Left lobe of liver (tissue), 2 donors: Measurements from ENCODE around the gene ACD. TPM values are rescaled to one million over a fixed set of nuclear protein-coding genes. Genes with fewer than 3 reads are reported as not detected.
A peak's percentile ranks its signal among the peaks of the same experiment; 100 is the strongest.

Experiments
- ATAC-seq: fragments of 200-7000 bp; cut with Tn5 transposase; one replicate; pipeline ENCODE4 v1.9.1; 2020; ENCODE audit warnings: mild to moderate bottlenecking, moderate library complexity
- DNase-seq: peaks from one replicate; pipeline ENCODE4 v3.0.0-alpha.2; 2020; ENCODE audit warnings: low spot score
- total RNA-seq: library from RNA; stranded (reverse); gene quantifications from one replicate; pipeline ENCODE4 v1.2.1, GENCODE V29; 2021
- donor health status: DM: no; HTN: no; CAD: no; lungs with moderate emphysema.
- donor health status: DM: no; HTN: yes; CAD: no.

Gene ACD
- total RNA-seq, 1 donor from 2014 or later, result 5.0 TPM

DNA sequence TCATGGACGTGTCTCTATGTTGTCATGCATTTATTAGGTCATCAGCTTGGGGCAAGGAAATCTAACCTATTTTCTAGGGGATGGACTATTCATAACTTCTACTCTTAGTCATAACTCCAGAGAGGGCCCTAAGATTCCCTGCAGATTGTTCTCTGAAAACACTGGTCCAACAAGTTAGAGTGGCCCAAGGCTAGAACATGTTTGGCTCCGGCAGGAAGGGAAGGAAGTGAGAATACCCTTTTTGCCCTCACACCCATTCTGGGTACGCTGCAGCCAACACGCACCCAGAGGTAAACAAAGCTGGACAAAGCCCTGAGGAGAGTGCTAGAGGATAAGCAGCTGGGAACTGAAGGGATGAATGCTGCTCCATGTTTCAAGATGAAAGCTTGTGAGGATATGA, 16.5 kb upstream of the ACD start:
- ATAC-seq (no peak), DNase-seq (no peak)

DNA sequence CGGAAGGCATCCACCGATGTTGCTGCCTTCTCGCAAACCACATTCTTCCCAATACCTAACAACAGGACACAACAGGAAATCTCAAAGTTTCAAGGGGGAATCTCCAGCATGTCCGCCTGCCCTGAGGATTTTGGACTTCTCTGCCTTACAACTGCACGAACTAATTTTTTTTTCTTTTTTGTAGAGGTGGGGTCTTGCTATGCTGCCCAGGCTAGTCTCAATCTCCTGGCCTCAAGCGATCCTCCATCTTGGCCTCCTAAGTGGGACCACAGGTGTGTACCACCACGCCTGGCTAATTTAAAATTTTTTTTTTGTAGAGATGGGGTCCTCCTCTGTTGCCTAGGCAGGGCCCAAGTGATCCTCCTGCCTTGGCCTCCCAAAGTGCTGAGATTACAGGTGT, 15.9 kb upstream of the ACD start:
- no peak for DNase-seq
- ATAC-seq, result no peak

DNA sequence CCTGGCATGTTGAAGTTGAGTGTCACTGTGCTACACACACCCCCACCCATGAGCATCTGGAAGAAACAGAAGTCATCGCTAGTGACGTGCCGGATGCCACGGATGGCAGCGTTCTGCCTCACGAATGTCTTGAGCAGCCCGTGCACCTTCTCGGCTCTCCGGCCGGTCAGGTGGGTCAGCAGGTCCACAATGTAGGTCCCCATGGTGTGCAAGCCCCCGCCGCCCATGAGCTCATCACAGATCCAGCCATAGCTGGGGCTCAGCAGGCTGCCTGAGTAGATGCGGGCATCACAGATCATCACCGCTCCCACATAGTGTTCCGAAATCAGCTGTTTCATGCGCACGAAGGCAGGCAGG, 15.5 kb upstream of the ACD start:
- DNase-seq (no peak), ATAC-seq (no peak)

DNA sequence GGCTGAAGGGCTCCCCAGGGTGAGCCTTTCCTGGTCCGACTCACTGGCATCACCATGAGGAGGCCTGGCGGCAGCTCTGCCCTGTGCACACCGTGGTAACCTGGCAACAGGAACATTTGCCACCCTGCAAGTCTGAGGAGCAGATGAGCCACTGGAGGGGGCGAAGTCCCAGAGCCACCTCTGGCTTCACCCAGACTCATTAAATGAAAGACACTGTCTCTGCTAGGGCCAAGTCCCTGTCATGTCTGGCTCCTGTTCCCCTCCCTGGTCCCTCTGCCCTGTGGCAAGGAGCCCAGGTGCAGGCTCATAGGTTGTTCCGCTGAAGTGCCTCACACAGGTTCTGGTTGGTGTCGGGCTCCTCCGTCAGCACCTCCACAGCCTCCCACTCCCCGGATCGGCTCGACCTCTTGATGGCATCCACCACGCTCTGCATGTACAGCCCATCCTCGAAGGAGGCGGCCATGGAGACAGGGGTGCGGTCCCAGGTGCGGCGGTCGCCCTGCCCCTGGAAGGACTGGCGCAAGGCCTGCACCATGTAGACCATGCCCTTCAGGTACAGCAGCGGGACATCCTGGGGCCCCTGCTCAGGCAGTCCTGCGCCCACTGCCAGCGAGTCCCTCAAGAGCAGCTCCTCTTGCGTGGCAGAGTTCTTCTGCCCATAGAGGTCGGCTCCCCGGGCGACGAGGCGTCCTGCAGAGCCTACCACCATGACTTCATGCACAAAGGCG, 15.0 kb upstream of the ACD start:
- ATAC-seq (peak; percentile 60), DNase-seq (peak; percentile 81)

DNA sequence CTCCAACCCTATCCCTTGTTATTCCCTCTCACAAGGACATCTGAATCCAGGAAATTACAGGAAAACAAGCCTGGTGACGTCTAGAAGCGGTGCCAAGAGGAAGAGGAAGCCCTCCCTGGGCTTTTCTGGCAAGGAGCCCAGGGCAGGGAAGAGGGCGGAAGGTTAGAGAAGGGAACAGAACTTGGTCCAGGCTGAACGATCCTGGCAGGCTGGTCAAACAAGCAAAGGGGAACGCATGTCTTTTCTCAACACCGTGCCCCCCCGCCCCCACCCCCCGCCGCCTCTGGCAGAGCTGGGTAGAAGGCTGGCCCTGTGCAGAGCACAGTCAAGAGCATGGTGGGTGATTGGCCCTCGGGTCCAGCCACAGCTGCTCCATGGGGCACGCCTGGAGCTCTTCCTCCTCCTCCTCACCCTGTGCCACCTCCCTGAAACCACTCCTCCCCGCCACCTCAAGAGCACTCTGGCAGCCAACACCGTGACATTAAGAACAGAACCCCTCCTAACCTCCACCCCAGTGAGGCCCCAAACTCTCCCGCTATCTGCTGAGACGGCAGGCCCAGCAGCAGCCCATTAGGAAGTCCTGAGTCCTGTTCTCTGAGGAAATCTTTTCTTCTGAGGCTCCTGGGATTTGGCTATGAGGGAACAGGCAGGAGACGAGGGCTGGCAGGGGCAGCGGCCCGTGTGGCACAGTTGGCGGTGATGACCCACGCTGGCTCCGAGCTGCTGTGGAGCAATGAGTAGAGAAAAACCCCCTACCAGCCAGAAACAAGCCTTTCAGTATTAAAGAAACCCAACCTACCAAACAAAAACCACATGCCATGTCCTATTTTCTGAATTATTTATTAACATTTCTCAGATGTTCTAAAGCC, 13.9 kb upstream of the ACD start:
- ATAC-seq, result peak; percentile 64

DNA sequence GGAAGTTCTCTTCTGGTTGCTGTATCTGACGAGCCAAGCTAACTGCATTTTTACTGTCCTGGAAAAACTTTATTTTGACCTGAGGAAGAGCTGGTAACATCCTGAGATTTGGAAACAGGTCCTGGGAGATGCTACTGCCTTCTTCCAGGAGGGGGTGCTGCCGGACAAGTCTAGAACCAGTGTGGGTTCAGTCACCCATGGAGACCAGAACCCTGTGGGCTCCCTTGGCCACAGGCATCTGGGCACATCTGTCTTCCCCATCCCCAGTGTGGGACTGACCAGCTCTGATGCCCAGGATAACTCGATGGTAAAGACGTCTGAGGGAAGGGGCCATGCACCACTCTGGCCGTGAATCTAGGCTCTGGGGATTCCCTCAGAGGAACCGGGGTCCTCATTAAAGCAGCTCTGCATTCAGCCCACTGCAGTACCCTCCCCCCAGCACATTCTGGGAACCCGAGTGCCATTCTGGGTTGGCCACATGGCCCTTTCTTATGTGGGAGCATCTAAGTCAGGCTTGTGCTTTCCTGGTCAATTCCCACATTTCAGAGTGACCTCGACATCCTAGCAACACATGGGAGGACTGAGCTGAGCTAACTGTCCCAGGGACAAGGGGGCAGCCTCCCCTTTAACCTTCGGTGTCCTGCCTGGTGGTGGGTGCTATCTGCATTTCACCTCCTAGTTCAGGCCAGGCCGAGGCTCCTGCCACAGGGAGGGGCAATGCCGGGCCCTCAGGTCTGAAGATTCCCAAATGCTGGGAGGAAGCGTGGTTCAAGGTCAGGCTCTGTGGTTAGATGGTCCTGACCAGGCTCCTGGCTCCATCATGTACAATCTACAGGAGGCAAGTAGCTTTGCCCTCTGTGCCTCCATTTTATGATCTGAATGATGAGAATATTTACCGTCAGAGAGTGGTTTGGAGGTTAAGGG, 12.9 kb upstream of the ACD start:
- ATAC-seq (peak; percentile 50), DNase-seq (peak; percentile 77)

More for the DNA sequence above, 13.9 kb upstream of the ACD start:
- DNase-seq, result peak; percentile 92

DNA sequence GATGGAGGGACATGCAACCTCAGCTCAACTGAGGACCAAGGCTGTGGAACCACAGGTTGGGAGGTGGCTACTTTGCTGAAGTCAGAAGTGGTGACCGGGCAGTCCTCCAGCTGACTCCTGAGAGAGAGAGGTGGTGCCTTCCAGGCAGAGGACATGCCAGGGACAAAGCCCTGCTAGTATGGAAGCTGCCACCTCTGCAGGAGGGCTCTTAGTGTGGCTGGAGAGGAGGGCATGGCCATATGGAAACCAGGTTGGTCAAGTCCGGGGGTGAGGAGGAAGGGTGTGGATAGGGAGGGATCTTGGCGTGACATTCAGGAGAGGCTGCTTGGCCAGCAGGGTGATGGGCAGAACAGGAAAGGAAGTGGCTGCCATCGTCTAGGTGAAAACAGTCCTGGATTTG, 12.2 kb upstream of the ACD start:
- ATAC-seq (peak; percentile 19), DNase-seq (peak; percentile 76)

DNA sequence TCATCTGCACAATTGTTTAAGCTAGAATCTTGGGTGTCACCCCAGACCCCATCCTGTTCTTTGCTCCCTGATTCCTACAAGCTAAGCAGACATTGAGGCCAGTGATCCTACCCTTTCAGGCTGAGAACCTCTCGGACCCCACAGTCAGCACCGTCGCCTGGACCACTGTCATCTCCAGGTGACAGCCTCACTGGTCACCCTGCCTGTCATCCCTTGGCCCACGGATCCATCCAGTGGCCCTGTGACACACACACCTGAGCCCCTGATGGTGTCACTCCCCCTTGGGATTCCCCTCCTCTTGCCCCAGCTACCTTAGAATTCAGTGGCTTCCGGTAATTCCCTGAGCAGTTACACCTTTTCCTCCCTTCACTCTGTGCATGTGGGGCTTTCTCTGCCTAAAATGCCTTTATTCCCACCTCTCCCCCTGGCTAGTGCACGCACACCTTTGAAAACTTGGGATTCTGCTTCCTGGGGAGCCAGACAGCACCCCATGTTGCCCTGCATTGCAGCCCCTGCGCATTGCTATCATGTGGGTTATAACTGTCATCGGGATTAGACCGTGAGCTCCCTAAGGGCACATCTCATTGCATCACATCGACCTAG, 9.5 kb upstream of the ACD start:
- DNase-seq (no peak), ATAC-seq (no peak)

DNA sequence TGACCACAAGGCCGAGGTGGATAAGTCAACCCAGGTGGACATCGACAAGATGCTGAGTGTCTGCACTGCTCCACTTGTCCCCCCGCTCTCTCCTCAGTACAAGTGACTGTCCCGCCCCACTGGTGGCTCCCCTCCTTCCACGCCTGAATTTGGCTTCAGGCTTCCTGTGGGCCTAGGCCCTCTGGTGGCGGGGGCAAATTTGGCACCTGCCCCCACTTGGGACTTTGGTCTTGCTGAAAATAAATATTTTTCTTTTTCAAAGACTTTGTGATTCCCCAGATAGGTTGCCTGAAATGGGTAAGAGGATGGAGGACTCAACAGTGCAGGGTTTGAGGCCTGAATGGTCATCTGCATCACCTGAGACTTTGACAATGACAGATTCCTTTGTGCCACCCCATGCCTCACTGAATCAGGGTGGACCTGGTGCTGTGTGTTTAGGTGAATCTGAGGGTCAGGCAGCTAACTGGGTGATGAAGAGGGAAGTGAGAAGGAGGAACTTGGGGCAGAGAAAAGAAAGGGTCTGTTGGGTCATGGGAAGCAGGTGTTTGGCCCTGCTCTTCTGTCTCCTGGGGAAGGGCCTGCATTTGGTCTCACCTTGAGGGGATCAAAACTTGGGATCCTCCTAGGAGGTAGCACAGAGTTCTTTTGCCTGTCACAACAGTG, 8.6 kb upstream of the ACD start:
- ATAC-seq (no peak), DNase-seq (no peak)

DNA sequence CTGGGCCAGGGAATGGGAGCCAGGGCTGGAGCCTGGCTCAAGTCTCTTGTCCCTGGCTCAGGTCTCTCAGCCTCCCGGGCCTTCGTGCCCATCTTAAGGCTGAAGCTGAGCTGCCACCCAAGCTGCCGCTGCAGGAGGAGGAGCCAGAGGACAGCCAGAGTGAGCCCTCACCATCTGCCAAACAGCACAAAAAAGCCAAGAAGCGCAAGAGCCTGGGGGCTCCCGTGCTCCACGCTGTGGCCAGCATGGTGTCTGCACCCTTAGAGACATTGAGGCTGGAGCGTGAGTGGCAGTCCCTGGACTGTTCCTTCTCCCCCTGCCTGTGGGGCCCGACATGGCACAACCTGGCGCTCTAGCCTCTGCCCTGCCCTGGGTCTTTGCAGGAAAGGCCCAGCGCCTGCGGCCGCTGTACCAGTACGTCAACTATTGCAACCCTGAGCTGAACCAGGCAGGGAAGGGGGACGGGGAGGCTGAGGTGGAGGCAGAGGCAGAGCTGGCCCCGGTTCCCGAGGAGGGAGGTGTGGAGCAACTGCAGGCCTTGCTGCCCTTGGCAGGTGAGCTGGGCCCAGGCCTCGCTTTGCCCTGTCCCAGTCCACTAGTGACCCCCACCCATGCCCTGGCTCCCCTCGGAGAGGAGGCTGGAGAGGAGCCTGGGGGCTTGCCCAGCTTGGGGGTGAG, 7.9 kb upstream of the ACD start:
- DNase-seq, result peak; percentile 89
- peak; percentile 71 for ATAC-seq

DNA sequence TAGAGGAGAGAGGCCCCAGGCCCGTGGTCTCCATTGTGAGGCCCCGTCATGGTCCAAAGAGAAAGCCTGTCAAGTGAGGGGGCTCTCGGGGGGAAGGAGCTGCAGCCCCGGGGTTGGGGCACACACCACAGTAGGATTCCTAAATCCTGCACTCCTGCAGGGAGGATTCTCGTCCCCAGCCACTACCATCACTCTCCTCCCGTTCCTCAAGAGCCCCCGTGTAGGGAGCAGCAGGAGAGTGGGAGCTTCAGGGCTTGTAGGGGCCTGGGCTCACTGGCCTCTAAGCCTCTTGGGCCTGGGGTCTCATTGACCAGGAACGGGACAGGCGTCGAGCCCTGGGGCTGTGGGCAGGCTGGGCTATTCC, 7.4 kb upstream of the ACD start:
- no peak for DNase-seq
- ATAC-seq, result no peak

DNA sequence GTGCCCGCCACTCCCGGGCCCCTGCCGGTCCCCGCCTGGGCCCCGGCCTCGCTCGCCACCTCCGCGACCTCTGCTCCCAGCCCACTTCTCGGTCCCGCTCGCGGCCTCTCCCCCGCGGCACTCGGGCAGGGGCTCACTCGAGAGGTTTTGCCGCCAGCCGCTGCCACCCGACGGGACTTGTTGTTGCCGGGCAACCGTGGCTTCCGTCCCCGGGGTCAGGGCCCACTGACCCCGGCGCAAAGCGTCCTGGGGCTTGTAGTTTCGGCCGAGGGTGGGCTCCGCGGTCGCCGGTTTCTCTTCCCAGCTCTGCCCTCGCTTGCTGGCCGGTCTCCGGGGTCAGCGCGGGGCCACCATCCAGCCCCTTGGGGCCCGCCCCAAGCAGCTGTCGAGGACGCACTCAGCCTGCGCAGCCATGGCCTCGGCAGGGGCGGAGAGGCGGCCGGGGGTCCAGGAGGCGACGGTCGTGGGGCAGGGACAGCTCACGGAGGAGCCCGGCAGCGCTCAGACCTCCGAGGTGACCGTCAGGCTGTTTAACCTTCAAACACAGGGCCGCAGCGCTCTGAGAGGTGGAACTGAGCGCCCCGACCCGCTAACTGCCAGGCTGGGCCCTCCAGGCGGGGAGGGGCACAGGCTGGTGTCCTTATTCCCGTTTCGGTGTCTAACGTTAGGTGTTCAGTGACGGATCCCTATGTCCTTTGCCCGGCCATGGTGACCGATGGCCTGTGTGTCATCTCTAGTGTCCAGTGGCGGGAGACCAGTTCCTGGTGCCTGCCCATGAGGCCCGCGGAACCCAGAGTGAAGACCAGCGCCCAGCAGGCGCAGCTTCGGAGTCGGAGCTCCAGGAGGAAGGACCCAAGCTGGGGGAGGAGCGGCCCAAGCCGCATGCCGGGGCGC, 6.7 kb upstream of the ACD start, which contains the start of the genes C16orf86 and ENKD1:
Gene C16orf86, plus strand, starts transcription at position 256 of the 894 bp plus-strand sequence. Its CDS starts 157 bp downstream, at position 413.
Gene ENKD1, minus strand, starts transcription at position 192 of the 894 bp plus-strand sequence. CDS start 308 bp downstream, outside the sequence.
- DNase-seq (peak; percentile 91), ATAC-seq (peak; percentile 73)

DNA sequence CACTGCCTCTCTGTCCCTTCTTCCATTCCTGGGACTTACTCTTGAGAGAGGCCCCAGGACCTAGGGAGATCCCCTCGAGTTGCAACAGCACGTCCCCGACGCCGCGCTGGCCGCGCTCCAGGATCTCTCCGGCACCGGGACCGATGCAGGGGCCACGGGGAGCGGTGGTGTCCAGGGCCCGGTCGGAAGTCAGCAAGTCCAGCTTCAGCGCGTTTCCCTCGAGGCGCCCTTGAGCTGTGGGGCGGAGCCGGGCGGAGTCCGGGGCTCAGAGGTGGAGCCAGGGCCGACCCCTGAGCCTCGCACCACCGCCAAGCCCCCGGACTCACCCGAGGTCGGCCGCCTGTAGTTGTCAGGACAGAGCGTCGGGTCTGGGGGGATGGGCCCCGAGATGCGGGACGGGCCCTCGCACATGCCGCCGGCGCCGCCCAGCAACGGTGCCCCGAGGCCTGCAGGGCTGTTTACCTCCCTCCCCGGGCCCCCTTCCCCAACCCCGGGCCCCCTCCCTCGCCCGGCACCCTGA, 6.0 kb upstream of the ACD start:
- peak; percentile 1 for ATAC-seq
- peak; percentile 70 for DNase-seq

DNA sequence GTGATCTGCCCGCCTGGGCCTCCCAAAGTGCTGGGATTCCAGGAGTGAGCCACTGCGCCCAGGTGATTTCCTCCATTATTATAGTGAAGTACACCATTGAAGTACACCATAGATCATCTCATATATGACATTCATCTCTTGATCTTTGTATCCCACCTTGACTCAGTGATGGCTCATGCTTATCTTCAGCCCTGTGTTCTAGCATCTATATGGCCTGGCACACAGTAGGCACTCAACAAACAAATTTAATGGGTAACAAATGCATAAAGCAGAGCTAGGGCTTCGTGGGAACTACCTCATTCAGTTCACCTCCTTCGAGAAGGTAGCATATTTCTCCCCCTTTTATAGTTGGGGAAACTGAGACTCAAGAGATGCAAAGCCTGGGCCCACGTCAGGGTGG, 5.5 kb upstream of the ACD start:
- DNase-seq (no peak), ATAC-seq (no peak)

DNA sequence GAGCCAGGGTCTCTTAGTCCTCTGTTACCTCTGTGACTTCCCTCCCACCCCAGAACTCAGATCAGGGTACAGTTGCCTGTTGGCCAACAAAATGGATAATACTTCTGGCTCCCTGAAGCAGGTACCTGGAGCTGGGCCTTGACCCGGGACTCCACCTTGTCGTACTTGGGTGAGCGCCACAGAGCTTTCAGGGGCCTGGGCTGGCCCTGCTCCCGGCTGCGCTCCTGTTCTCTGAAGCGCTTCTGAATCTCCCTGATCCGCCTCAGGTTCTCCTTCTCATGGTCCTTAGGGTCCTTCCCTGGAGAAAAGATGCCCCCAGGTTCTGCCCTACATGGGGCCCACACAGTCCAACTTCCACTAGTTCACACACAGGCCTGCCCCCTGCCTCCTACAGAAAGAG, 4.8 kb upstream of the ACD start:
- no peak for DNase-seq
- ATAC-seq, result no peak

DNA sequence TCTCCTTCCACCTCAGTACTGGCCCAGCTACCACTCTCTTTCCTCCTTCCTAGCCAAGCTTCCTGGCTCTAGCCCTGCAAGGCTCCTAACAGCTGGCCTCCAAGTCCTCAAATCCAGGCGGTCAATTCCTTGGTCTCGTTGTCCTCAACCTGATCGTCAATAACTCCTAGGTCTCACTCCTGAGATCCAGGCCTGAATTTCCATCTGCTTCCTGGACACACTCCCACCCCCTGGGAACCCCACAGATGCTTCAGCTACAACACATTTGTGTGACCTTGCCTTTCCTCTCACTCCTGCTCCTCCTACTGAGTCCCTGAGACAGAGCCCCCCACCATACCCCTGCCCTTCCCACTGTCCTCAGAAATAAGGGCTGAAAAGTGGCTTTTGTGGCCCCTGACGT, 4.2 kb upstream of the ACD start:
- no peak for ATAC-seq
- DNase-seq, result no peak

DNA sequence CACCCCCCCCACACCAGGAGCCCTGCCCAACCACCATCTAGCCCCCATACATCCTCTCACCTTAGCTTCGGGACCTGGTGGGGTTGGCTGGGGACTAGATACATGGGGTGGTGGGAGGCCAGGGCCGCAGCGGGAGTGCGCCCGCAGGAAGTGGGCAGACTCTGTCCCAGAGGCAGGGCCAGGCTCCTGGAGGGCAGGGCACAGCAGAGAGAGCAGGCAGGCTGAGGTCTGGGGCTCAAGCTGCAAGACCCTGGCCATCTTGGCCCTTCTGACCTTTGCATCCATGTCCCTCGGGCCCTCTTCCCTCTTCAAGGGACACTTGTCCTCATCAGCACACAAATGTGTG, 3.8 kb upstream of the ACD start:
- DNase-seq, result no peak
- ATAC-seq, result no peak

DNA sequence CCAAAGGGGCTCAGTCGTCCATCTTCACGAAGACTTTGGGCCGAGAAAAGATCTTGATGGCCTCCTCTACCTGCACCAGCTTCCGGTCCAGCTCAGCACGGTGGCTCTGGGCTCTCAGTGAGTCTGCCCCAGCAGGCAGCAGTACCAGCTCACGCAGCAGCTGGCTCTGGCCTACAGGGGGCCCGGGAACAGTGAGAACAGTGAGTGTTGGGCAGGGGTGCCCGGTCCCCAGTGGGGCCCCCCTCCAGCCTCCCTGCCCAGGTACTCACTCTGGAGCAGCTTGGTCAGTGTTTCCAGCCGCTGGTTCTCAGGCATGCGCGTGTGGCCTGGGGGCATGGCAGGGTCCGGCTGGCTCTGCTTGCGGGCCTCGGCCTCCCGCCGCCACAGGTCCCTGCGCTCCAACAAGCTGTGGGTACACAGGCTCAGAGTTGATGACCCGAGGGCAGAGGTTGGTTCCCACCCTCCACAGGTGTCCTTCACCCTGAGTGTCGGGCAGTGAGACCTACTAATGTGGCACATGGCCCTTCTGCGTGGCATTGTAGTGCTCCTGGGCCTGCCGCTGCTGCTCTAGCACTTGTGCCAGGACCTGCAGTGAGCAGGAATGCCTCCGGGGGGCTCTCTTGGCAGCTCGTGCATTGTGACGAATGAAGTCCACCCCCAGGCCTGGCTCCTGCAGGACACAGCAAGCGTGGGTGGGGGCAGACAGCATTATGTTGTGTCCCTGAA, 3.3 kb upstream of the ACD start:
- peak; percentile 21 for ATAC-seq
- DNase-seq, result peak; percentile 81
